ENCODE data around the gene RPL22.

RPL22 gene

DNA sequence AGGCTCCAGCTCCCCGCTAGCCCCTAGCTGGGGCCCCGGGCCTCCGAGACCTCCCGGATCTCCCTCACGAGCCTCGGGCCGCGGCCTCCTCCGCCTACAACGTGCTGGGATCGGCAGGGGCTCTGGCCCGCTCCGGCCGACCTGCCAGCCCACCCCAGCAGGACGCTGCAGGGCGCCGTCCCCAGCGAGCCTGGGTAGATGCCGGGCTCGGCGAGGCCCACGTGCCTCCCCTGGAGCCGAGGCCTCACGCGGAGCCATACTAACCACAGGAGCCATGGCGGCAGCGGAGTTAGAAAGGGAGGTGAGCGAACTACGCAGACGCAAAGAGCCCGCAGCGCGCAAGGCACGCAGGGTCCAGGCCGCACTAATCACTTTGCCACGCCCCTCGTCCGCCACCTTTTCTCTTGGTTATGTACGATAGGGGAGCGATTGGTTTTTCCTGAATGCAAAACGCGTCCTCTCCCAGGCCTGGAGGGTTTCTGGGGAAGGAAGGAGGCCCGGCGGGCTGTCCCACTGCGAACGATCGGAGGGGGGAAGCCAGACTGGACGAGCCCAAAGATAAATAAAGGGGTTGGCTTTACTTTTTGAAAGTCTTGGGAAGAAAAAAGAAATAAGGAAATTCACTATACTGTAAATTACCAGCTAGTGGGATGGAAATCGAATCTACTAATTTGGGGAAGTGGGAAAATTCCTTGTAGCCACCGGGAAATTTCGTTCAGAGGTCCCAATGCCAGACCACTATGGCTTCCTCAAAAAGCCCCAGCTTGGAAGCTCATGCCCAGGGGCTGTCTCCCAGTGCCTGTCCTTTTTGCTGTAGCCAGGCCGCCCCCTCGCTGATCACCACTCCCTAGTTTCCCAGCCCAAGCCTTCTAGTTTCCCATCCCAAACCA, at the start of gene RPL22:
RPL22 (minus strand) TSS at position 298 of the 890 bp plus-strand sequence; CDS start at position 276, 22 bp downstream.
- ChIA-PET POLR2A (ENCODE audit: low non-redundant PET) (interaction anchor here (1.3 kb wide), 1 partner anchor 12 kb away, joined by 5 read pairs; no protein-coding TSS in a partner anchor), CTCF (interaction anchor here (0.6 to 1.6 kb wide), 3 partner anchors 45 to 291 kb away, joined by 3 to 9 read pairs (median 8); no protein-coding TSS in a partner anchor)
- TF ChIP-seq CTCF (conservative IDR thresholded peaks at IDR 0.05; ENCODE audit: low read depth): no peak
- H3K27ac ChIP-seq: peak within 1 kb of the TSS; percentile 83
- DNase-seq (ENCODE audit: low spot score): peak; percentile 94

DNA sequence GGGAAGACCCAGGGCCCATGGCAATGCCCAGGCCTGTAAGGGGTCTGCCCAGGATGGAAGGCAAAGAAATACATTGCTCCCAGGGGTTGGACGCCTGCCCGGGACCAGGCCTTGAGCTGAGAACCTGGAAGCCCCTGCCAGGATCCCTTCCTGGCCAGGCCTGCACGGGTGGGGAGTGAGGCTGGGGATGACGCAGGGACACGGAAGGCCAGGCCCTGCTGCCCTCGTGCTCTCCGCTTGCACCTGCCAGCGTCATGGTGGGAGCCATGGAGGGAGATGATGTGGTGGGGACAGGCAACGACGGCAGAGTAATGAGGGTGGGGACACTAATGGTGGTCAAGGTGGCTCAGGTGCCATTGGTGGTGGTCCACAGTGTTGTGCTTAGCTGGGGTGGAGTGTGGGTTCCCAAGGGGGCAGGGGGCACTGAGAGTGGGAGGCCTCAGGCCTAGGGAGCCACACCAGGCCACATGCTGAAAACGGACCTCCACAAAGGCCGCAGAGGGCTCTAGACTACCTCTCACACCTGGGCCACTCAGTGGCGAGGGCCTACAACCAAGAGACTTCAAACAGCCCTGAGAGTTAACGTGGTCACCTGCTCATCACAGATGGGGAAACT, 48.9 kb upstream of the RPL22 start:
- DNase-seq (ENCODE audit: low spot score): no peak
- TF ChIP-seq CTCF (conservative IDR thresholded peaks at IDR 0.05; ENCODE audit: low read depth): no peak
- ChIA-PET POLR2A (ENCODE audit: low non-redundant PET) (no interaction called here), CTCF (interaction anchor here (0.5 to 3.0 kb wide), 9 partner anchors 9 to 1162 kb away, joined by 3 to 45 read pairs (median 3); no protein-coding TSS in a partner anchor)
- no peak overlapping the region for H3K27ac ChIP-seq

DNA sequence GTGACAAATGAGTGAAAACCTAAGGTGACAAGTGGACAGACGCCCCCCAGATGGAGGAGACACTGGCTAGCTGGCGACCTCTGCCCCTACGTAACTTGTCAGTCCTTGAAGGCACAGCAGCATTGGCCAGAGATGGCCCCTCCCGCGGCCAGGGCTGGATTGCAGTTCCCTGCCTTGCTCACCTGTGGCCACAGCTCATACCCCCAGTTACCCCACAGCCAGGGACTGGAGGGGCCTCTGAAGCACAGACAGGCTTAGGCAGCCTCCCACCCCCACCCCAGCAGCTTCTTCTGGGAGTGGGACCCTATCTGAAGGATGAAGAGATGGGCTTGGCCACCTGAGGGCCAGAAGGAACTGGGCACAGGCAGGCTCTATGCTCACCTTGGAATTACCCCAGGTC, 48.3 kb upstream of the RPL22 start:
- DNase-seq (ENCODE audit: low spot score): no peak
- no peak overlapping the region; the same call in 1 of the 2 replicates for H3K27ac ChIP-seq
- TF ChIP-seq CTCF (conservative IDR thresholded peaks at IDR 0.05; ENCODE audit: low read depth): no peak
- ChIA-PET POLR2A (ENCODE audit: low non-redundant PET) (interaction anchor here (0.6 kb wide), 1 partner anchor 120 kb away, joined by 3 read pairs; no protein-coding TSS in a partner anchor), CTCF (interaction anchor here (0.6 to 3.0 kb wide), 20 partner anchors 9 to 305 kb away, joined by 3 to 45 read pairs (median 3); no protein-coding TSS in a partner anchor)

GRCh38 chr1:6246497-6247467, 47.4 kb upstream of the RPL22 start:
- peak; percentile 84 for DNase-seq (ENCODE audit: low spot score)
- ChIA-PET POLR2A (ENCODE audit: low non-redundant PET) (interaction anchor here (0.6 kb wide), 1 partner anchor 119 kb away, joined by 3 read pairs; no protein-coding TSS in a partner anchor), CTCF (interaction anchor here (0.5 to 3.0 kb wide), 52 partner anchors 8 to 480 kb away, joined by 3 to 45 read pairs (median 3); partner anchors contain the start of genes ACOT7 and GPR153)
- peak; percentile 92 for TF ChIP-seq CTCF (conservative IDR thresholded peaks at IDR 0.05; ENCODE audit: low read depth)
- H3K27ac ChIP-seq: no peak overlapping the region; the same call in 1 of the 2 replicates

GRCh38 chr1:6245869-6246496, 46.6 kb upstream of the RPL22 start:
- no peak for DNase-seq (ENCODE audit: low spot score)
- no peak for TF ChIP-seq CTCF (conservative IDR thresholded peaks at IDR 0.05; ENCODE audit: low read depth)
- CTCF ChIA-PET: interaction anchor here (0.5 to 3.0 kb wide), 33 partner anchors 11 to 754 kb away, joined by 3 to 45 read pairs (median 4); partner anchors contain the start of genes ACOT7 and GPR153
- POLR2A ChIA-PET (ENCODE audit: low non-redundant PET): no interaction called here
- no peak overlapping the region for H3K27ac ChIP-seq

Measured in RWPE1 (cell line).